Progenitor cell of endocrine pancreas (in vitro differentiated cells): ENCODE results near the gene CALCR. TPM values are rescaled to one million over a fixed set of nuclear protein-coding genes. Genes with fewer than 3 reads are reported as not detected.

Experiments
- DNase-seq: peaks from one replicate; pipeline ENCODE4 v3.0.0; 2021; ENCODE audit warnings: low spot score; ENCODE audit not compliant: unreplicated experiment
- H3K27ac Mint-ChIP-seq: 2 replicates; pipeline ENCODE4 v1.8.0; 2021; ENCODE audit warnings: mild to moderate bottlenecking, moderate library complexity, mixed read lengths
- H3K27me3 Mint-ChIP-seq: 2 replicates; pipeline ENCODE4 v1.8.0; 2021; ENCODE audit warnings: mixed read lengths
- H3K36me3 Mint-ChIP-seq: 2 replicates; pipeline ENCODE4 v1.8.0; 2022; ENCODE audit warnings: mixed read lengths; ENCODE audit not compliant: insufficient read depth
- H3K4me1 Mint-ChIP-seq: 2 replicates; pipeline ENCODE4 v1.8.0; 2021; ENCODE audit warnings: low read depth, mixed read lengths
- H3K4me3 Mint-ChIP-seq: 2 replicates; pipeline ENCODE4 v1.8.0; 2021; ENCODE audit warnings: low read depth, mild to moderate bottlenecking, moderate library complexity, mixed read lengths
- H3K9me3 Mint-ChIP-seq: 2 replicates; pipeline ENCODE4 v1.8.0; 2021; ENCODE audit warnings: low read depth, mixed read lengths
- CTCF ChIP-seq: fragments of 200-600 bp; sonication (generic); IDR thresholded peaks from one replicate; pipeline ENCODE4 v1.5.0; 2021; ENCODE audit warnings: antibody characterized with exemption, mild to moderate bottlenecking; ENCODE audit not compliant: unreplicated experiment
- long read RNA-seq: library from polyadenylated mRNA; unstranded; transcript quantifications from one replicate; pipeline ENCODE4 v2.0.0, GENCODE V29; 2020
- total RNA-seq: library from RNA; stranded (reverse); gene quantifications from 2 replicates; pipeline ENCODE4 v1.2.1, GENCODE V29; 2021

Gene CALCR
- not detected in 2 replicates for total RNA-seq
- long read RNA-seq: 0 reads

DNA sequence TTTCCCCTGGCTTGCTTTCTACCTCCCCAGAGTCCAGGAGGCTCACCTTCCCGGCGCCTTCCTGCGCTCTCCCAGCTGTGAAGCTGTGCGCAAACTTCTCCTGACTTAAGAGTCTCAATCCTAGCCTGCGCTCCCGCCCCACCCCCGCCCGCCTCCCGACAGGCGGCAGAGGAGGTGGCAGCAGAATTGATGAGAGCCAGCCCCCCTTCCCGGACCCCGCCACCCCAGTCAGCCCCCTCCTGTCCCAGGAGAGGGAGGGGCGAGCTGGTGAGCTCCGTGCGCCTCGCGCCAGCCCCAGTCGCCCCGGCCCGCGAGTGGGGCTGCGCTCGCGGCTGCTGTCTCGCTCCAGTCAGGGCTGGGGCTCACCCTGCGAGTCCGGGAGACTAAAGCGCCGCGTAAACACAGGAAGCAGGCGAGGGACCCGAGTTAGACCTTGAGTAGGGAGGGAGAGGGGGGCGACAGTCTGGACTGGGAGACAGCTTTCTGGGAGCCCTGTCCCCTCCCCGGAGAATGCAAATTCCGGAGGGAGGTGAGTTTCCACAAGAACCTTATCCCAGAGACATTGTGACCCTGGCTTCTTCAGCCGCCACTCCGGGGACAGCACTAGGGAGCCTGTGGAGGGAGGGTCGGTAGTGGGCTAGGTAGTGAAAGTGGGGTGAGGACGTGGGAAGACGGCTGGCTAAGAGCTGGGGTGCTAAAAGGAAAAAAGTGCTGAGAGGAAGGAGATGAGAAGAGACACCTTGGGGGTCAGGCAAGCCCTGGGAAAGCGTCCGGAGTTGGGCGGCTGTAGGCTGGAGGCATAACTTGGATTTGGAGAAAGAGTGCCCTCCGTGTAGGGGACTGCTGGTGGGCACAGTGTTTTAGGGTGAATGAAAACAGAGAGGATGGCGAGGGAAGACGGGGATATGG, at the start of gene CALCR:
Gene CALCR, minus strand, starts transcription at position 79 of the 909 bp plus-strand sequence. CDS start 87,743 bp downstream, outside the sequence.
- Mint-ChIP-seq H3K4me1 (peaks cover 17% of the 10 kb centered on the region), H3K27me3 (peaks cover 64% of the 10 kb centered on the region), H3K36me3 (no peaks in the 10 kb centered on the region), H3K4me3 (peak within 1 kb of the TSS; percentile 79), H3K27ac (no peak within 1 kb of the TSS), H3K9me3 (no peaks in the 10 kb centered on the region)
- peak; percentile 26 for DNase-seq
- TF ChIP-seq CTCF: no peak

GRCh38 chr7:93623816-93624215, 49.3 kb upstream of the CALCR start:
- no peaks in the 10 kb centered on the region for H3K27me3 Mint-ChIP-seq
- peaks cover 3% of the 10 kb centered on the region for H3K4me1 Mint-ChIP-seq
- no peak overlapping the region for H3K27ac Mint-ChIP-seq
- no peaks in the 10 kb centered on the region for H3K9me3 Mint-ChIP-seq
- no peaks in the 10 kb centered on the region for H3K36me3 Mint-ChIP-seq
- H3K4me3 Mint-ChIP-seq: no peak overlapping the region
- no peak for DNase-seq
- TF ChIP-seq CTCF: no peak

- DNase-seq: no peak
Measured at GRCh38 chr7:93622036-93623033, 47.8 kb upstream of the CALCR start.

GRCh38 chr7:93620864-93621263, 46.3 kb upstream of the CALCR start:
- H3K36me3 Mint-ChIP-seq: no peaks in the 10 kb centered on the region
- no peaks in the 10 kb centered on the region for H3K9me3 Mint-ChIP-seq
- no peak overlapping the region for H3K4me3 Mint-ChIP-seq
- no peaks in the 10 kb centered on the region for H3K27me3 Mint-ChIP-seq
- H3K4me1 Mint-ChIP-seq: peaks cover 3% of the 10 kb centered on the region
- no peak for DNase-seq
- no peak for TF ChIP-seq CTCF
- H3K27ac Mint-ChIP-seq: no peak overlapping the region

More at GRCh38 chr7:93622036-93623033, 47.8 kb upstream of the CALCR start:
- Mint-ChIP-seq H3K36me3 (no peaks in the 10 kb centered on the region), H3K9me3 (no peaks in the 10 kb centered on the region), H3K4me1 (peaks cover 3% of the 10 kb centered on the region), H3K27ac (peak overlapping the region; percentile 51), H3K4me3 (peak overlapping the region; percentile 4), H3K27me3 (no peaks in the 10 kb centered on the region)
- peak; percentile 64 for TF ChIP-seq CTCF

DNA sequence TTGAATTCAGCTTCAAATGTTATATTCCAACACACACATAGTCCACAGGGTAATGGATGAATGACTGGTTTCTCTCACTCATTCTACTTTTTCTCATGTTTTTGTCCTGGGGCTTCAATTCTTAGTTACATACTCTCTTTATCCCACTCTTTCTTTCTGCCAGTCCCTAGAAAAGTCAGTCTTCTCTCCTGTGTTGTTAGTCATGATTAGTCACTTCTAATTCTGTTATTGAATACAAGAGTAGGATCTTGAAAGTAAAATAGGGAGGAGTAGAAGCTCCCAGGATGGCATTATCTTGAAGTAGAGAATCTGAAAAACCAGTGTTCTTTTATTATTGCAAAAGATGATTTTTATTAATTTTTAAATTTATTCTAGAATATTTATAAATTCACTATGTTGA, 45.5 kb upstream of the CALCR start:
- no peak for DNase-seq
- Mint-ChIP-seq H3K27me3 (no peaks in the 10 kb centered on the region), H3K36me3 (no peaks in the 10 kb centered on the region), H3K4me3 (no peak overlapping the region), H3K9me3 (no peaks in the 10 kb centered on the region), H3K27ac (no peak overlapping the region), H3K4me1 (peaks cover 3% of the 10 kb centered on the region)
- no peak for TF ChIP-seq CTCF
